HG03571 (cell line): ENCODE measurements around the gene ADGRD2.

ENCODE experiments used
- ATAC-seq: cut with Tn5 transposase; IDR thresholded peaks from one replicate; pipeline ENCODE4 v1.9.1; 2021; ENCODE audit not compliant: unreplicated experiment

The ADGRD2 gene

GRCh38 chr9:124438091-124438490, 12.2 kb upstream of the ADGRD2 start:
- no peak for ATAC-seq

- no peak for ATAC-seq
Measured at GRCh38 chr9:124439086-124439485, 11.2 kb upstream of the ADGRD2 start.

GRCh38 chr9:124439686-124440243, 10.5 kb upstream of the ADGRD2 start:
- no peak for ATAC-seq

GRCh38 chr9:124440786-124441185, 9.5 kb upstream of the ADGRD2 start:
- ATAC-seq, result no peak

- no peak for ATAC-seq
Measured at GRCh38 chr9:124441291-124441690, 9.0 kb upstream of the ADGRD2 start.

- no peak for ATAC-seq
Measured at GRCh38 chr9:124442379-124442778, 7.9 kb upstream of the ADGRD2 start.

- no peak for ATAC-seq
Measured at GRCh38 chr9:124442826-124443225, 7.4 kb upstream of the ADGRD2 start.

GRCh38 chr9:124443625-124444024, 6.6 kb upstream of the ADGRD2 start:
- no peak for ATAC-seq

- ATAC-seq, result no peak
Measured at GRCh38 chr9:124444166-124444565, 6.1 kb upstream of the ADGRD2 start.

- ATAC-seq, result no peak
Measured at GRCh38 chr9:124447297-124447661, 3.0 kb upstream of the ADGRD2 start.

GRCh38 chr9:124448019-124448418, 2.2 kb upstream of the ADGRD2 start:
- no peak for ATAC-seq

- no peak for ATAC-seq
Measured at GRCh38 chr9:124449381-124450151, 685 bp upstream of the ADGRD2 start.

GRCh38 chr9:124450931-124451661, 845 bp downstream of the ADGRD2 start:
- no peak for ATAC-seq

GRCh38 chr9:124452326-124452725, 2.1 kb downstream of the ADGRD2 start:
- no peak for ATAC-seq

- no peak for ATAC-seq
Measured at GRCh38 chr9:124452841-124453585, 2.8 kb downstream of the ADGRD2 start.

GRCh38 chr9:124453586-124454191, 3.4 kb downstream of the ADGRD2 start:
- ATAC-seq, result no peak

- ATAC-seq, result no peak
Measured at GRCh38 chr9:124454296-124454695, 4.0 kb downstream of the ADGRD2 start.

GRCh38 chr9:124454791-124455443, 4.7 kb downstream of the ADGRD2 start:
- ATAC-seq, result no peak

GRCh38 chr9:124455820-124456219, 5.6 kb downstream of the ADGRD2 start:
- no peak for ATAC-seq

- ATAC-seq, result no peak
Measured at GRCh38 chr9:124456341-124457078, 6.3 kb downstream of the ADGRD2 start.
